Sciatic nerve (tissue), 2 donors: ENCODE data around the gene MBOAT2. TPM values are rescaled to one million over a fixed set of nuclear protein-coding genes. Genes with fewer than 3 reads are reported as not detected.

Experiments used
- ATAC-seq: fragments of 200-7000 bp; cut with Tn5 transposase; one replicate; pipeline ENCODE4 v1.9.1; 2020; ENCODE audit warnings: mild to moderate bottlenecking, moderate library complexity
- DNase-seq: peaks from one replicate; pipeline ENCODE4 v3.0.0-alpha.2; 2020; ENCODE audit warnings: low spot score
- intact Hi-C: fragments of 100-400 bp; cut with DNase I; formaldehyde crosslinking; loops from one replicate; pipeline ENCODE4 v1.14.2; 2022
- total RNA-seq: library from RNA; stranded (reverse); fragmentation: NEBNext Ultra II Directional; extraction: Animal tissue kit (Norgen Biotek cat#: 25700); gene quantifications from one replicate; pipeline ENCODE4 v1.2.1, GENCODE V29; 2021
- donor health status: DM: no; HTN: no; CAD: no.
- donor health status: DM: no; HTN: no; CAD: no.

The MBOAT2 gene
- total RNA-seq, 1 donor from 2014 or later = 67.6 TPM

DNA sequence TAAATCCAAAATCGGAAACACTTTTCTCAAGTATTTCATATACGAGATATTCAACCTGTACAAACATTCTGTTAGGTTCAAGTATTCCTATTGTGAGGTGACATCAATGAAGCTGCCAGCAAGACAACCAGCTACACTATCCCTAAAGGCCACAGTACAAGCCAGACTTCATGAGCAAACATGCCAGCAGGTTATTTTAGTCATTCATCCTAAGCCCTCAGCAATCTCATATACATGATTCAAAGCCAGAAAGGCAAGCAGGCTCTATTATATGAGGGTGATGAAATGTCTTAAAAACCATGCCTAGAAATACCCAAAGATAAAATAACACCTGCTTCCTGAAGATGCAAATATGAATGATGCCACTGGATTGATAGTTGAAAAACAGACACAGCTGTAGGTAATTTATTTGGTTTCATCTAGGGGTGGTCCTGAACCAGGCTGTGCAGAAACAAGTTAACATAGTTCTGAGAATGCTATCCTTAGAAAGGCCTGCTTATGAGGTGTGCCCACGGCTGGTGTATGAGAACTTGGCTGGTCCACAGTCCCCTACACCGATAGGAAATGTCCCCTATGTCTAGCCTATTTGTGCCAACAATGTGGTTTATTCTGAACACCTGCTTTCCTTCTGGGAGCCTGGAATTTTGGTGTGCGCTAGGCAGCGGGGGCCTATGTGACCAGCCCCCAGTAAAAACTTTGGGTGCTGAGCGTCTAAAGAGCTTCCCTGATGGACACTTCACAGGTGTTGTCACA lies 117.9 kb downstream of the MBOAT2 start:
- ATAC-seq = no peak
- intact Hi-C loops = no loop called here
- DNase-seq = no peak

DNA sequence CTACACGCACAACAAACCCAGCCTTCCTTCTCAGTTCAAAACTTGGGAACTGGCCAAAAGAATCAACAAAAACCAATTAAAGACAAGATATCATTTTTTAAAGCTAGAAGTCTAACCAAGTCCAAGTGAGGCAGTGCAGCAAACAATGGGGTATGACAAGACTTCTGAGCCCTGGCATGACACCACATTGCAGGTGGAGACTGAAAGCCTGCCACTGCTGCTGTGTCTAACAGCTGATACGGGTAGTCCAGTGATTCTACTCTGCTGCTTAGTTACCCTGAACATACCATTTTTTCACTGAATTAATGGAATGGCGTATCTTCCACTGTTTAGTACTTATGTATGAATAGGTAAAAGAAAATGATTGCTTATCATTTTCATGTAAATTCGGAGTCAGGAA lies 118.7 kb downstream of the MBOAT2 start:
- DNase-seq (no peak), ATAC-seq (no peak)
- intact Hi-C loops = no loop called here

DNA sequence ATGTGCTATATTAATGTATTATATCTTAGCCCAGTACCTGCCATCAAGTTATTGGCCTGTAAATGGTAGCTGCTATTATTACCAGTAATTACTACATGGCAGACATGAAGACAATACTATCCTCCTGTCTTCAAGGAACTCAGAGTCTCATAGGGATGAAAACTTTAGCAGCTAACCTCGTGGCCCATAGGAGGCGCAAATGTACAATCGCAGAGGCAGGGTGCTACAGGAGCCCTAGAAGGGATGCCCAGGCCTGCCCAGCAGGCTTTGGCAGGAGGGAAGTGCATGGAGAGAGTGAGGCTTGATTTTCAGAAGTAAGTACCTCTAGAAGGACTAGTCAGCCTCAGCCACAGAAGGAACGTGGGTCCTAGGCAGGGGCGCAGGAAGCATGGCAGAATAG lies 121.4 kb downstream of the MBOAT2 start:
- DNase-seq (no peak), ATAC-seq (no peak)
- intact Hi-C loops = no loop called here

DNA sequence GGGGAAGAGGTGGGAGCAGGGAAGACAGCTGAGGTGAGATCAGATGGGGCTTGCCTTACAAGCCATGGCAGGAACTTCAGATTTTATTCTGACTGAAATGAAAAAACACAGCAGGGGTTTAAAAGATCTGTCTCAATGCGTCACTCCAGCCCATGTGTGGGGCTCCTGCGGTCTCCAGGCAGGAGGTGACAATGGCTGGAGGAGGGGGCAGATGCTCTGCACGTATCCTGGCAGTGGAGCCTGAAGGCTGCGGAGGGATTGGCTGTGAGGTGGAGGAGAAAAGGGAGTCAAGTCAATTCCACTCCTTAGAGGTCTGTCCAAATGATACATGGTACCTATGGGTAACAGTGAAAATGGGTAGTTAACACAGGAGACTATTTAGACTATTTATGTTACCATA lies 125.6 kb downstream of the MBOAT2 start:
- DNase-seq = no peak
- intact Hi-C loops = loop anchor here (5.0 kb wide), 1 partner anchor 124 kb away; the partner anchor contains the start of gene MBOAT2
- ATAC-seq = no peak

DNA sequence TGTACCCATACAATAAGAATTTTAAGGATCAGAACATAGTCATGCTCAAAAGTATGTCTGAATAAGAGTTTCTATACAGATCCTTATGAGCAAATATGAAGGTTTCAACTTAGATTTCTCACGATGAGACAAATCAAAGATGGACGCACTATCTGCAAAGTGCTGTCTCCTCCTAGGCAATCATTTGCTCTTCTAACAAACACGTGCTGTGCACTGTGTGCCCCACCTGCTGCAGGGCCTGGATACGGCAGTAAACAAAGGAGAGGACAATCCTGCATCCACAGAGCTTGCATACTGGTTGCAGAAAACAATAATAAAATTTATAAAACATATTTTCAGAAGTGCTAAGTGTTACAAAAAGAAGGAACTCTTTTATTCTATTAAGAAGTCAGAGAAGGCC lies 126.2 kb downstream of the MBOAT2 start:
- ATAC-seq = no peak
- intact Hi-C loops = loop anchor here (5.0 kb wide), 1 partner anchor 125 kb away; the partner anchor contains the start of gene MBOAT2

DNA sequence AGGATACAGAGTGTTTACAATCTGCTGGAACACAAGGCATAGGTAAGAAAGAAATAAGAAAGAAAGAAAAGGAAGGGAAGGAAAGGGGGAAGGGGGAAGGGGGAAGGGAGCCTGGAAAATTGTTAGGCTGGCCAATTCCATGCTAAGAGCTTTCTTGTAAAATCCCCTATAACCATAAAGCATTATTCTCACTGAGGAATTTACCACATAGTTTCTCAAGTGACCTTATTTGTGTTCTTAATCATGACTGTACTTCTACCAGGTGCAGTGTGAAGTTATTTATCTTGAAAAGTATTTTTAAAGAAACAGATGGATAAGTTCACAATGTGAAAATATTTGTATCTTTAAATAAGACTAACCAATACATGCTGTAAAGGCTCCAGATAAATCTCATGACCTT lies 126.9 kb downstream of the MBOAT2 start:
- DNase-seq (no peak), ATAC-seq (no peak)
- intact Hi-C loops = loop anchor here (5.0 kb wide), 1 partner anchor 126 kb away; the partner anchor contains the start of gene MBOAT2

More for the DNA sequence above, 126.2 kb downstream of the MBOAT2 start:
- DNase-seq = no peak

DNA sequence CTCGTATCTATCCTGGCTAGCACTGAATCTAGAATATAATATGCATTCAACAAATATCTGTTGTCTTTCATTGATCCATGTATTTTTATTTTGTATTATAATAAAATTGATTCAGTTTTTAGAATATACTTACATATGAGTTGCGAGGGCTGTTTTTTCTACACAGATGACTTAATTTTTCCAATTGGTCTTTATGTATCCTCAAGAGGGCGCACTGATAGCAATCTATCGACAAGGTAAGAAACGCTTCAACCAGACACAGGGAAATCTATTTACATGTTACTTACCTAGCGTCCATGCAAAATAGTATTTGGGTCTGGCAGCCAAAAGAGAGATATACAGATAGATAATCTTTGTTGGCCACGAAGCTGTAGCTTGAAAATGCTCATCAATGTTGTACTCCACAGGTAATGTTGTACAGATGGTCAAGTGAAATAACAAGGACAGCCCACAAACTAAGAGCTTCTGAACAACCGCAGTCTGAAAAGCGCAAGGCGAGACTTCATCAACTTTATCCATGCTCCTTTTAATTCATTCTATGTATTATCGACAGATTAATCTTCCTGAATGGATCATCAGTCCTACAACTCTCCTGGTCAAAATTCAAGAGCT lies 130.6 kb downstream of the MBOAT2 start:
- intact Hi-C loops = no loop called here
- ATAC-seq (no peak), DNase-seq (no peak)

DNA sequence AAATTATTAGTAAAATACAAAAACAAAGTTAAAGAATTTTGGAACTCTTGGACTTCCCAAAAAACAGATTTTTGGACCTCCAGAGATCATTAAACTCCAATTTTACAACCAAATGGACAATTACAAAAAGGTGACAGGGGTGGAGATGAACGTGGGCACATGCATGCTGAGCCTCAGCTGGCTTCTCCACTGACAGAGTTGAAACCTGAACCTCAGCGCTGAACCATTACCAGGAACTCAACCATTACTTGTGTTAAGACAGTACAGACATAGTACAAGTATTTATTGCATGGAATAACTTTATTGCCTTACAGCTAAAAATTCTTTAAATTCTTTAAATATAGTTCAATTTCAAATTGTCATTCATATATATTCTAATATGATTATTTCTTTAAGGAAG lies 133.0 kb downstream of the MBOAT2 start:
- intact Hi-C loops = no loop called here
- DNase-seq = no peak
- ATAC-seq = no peak

DNA sequence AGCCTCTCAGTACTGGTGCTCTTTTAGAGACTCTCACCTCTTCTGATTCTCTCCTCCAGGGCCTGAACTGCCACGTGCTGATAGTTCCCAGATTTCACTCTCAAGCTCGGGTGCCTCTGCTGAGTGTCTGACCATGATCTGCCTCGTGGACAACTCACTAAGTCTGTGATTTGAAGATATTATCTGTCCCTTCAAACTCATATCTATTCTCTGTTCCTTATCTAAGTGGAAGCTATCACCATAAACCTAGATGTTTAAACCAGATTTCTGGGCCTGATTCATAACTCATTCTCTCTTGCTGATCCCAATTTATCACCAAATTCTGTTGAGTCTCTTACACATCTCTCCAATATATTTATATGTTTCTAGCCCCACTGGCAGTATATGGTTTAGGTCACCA lies 136.1 kb downstream of the MBOAT2 start:
- no peak for ATAC-seq
- DNase-seq = no peak
- intact Hi-C loops = loop anchor here (10.0 kb wide), 1 partner anchor 257 kb away; no protein-coding TSS in a partner anchor

DNA sequence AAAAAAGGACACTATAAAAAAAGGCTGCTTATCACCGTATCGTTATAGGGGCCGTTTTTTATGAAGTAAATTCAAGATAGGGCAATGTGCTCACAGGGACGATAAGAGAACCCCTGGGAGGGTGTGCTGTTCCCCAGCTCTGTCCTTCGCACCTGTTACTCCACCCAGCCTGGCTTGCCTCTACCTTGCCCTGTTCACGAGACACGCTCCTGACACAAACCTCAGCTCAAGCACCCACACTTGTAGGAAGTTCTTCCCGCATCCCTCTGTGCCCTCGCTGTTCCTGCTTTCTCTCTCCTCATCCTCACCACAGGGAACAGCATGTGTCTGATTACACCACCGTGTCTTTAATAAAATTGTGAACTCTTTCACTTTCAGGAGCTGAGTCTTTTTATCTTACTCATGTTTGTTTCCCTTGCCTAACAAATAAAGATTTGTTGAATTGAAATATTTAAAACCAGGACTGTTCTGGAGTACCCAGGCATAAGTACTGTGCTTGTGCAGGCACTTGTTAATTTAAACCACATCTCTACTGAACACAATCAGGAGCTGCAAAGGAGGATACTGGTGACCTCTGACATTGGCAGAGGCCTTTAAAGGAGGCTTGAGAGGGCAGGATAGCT lies 140.0 kb downstream of the MBOAT2 start:
- intact Hi-C loops = loop anchor here (10.0 kb wide), 1 partner anchor 261 kb away; no protein-coding TSS in a partner anchor
- no peak for ATAC-seq

DNA sequence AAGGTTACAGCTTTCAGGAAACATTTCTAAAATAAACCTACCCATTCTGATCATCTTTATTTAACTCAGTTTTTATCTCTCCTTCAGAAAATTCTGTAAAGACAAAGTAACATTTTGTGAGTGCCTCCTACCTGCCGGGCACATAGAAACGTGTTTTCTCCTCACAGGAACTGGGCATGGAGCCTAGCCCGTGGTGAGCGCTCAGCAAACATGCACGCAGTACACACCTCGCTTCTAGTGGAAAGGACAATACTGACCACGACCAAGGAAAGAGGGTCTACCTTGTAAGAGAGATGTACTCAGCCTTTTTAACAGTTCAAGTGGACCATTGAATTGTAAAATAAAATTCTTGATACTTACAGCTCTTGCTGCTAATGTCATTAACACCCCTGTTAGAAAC lies 141.3 kb downstream of the MBOAT2 start:
- intact Hi-C loops = loop anchor here (10.0 kb wide), 1 partner anchor 263 kb away; no protein-coding TSS in a partner anchor
- DNase-seq (no peak), ATAC-seq (no peak)

More for the DNA sequence above, 140.0 kb downstream of the MBOAT2 start:
- no peak for DNase-seq

DNA sequence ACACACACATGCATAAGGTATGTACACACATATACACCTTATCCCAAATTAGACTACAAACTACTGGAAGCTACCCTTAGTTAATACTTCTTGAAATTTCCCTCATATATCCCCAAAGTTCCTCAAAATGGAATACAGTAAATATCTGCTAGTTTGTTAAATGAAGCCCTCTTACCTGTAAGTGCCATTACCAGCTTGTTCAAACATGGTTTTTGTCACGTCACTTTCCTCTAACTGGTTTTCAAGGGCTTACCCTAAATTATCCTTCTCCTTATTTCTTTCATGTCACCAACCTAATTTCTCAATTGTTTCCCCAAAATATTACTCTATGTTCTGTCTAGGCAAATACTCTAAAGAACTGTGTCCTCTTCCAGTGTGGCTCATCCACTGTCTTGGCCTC lies 141.7 kb downstream of the MBOAT2 start:
- DNase-seq (no peak), ATAC-seq (no peak)
- intact Hi-C loops = loop anchor here (10.0 kb wide), 1 partner anchor 263 kb away; no protein-coding TSS in a partner anchor

DNA sequence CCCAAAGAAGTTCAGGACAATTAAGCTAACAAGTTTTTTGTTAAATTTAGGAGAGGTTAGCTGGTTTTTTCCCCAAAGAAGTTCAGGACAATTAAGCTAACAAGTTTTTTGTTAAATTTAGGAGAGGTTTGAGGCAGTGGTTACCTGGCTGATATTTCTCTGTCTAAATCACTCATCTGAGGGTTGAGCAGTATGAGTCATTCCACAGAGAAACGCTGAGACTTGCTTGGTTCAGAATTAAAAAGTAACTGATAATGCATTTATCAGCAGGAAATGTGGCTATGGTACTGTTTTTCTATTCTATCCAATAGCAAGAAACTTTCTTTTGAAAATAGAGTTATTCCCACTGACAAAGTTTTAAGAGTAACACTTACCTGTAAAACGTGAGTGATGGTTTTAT lies 143.2 kb downstream of the MBOAT2 start:
- intact Hi-C loops = loop anchor here (10.0 kb wide), 1 partner anchor 265 kb away; no protein-coding TSS in a partner anchor
- DNase-seq (no peak), ATAC-seq (no peak)

DNA sequence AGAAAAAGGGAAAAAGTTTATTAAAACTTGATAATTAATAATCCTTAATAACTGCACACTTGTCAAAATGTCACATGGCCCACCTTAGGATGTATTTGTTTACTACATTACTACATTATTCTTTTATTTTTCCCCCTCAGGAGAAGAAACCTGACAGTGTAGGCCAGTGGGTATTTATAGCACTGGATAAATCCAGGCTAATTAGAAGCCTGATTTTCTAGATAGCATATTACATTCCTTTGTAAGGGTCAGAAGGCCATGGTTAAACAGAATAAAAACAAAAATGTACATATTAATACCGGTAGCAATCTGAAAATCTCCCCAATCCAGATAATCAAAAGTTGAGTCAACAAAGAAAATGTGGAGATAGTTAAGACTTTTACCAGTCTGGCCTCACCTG lies 144.6 kb downstream of the MBOAT2 start:
- ATAC-seq (no peak), DNase-seq (no peak)
- intact Hi-C loops = no loop called here

DNA sequence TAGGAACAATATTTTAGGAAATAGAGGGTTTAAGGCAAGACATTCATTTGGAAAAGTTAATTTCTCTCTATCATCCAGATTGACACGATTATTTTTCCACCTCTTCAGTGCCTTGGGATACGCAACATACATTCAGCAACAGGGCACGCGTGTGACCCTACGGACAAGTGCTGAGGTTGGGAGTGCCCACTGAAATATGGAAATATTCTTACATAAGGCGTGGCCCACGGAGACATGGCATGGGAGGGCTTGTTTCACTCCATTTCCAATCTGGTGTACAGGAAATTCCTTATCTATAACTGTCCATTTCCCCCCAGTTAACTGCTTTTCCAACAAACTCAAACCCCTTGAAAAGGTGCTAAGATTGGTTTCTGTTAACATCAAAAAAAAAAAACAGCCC lies 145.2 kb downstream of the MBOAT2 start:
- intact Hi-C loops = no loop called here
- no peak for ATAC-seq

DNA sequence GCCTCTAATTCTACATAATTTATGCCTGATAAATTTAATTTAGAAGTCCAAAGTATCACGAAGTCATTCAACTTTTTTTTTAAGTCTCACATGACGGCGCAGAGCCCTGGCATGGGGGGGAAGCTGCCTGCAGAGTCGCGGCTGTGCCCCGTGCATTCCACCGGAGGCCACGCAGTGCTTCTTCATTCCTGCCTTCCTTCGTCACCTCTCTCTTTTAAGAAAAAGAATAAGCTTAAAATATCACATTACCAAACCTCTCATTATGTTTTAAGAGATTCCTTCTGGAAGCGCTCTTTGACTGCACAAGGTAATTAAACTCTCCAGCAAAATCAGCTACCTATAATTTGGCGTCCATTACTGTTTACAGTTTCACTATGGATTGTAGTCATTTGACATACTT lies 145.8 kb downstream of the MBOAT2 start:
- DNase-seq = no peak
- intact Hi-C loops = no loop called here
- no peak for ATAC-seq

More for the DNA sequence above, 145.2 kb downstream of the MBOAT2 start:
- no peak for DNase-seq

DNA sequence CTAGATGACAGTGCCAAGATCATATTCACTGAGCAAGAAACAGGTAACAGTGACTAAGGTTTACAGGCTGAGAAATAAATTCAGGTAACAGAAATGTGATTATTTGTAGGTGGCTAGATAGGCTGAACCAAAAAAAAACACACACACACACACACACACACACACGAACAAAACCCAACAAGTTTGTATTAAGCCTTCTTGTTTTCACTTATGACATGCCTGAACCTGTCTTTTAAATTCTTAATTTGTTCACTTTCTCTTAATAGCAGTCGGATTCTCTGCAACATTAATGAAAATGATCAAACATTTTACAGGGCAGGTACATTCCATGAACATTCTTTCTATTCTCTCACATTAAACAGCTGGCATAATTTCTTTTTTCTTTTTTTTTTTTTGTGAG lies 147.3 kb downstream of the MBOAT2 start:
- ATAC-seq = no peak
- intact Hi-C loops = no loop called here
- DNase-seq = no peak

DNA sequence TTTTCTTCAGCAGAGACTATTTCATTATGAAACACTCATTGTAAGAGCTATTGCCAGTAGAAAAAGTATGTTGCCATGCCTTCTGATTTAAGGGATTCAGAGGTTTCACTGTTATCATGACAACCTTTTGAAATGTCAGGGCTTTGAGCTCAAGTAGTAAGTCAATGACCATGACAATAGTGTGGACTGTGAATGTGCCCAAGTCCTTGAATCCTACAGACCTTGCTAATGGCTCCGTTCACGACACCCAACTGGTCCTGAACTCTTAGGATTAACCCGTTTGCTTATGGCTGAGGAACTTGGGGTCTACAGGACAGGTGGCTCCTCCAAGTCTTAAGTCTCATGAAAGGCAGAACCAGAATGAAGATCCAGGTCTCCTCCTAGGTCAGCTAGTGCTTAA lies 148.5 kb downstream of the MBOAT2 start:
- DNase-seq (no peak), ATAC-seq (no peak)
- intact Hi-C loops = no loop called here

DNA sequence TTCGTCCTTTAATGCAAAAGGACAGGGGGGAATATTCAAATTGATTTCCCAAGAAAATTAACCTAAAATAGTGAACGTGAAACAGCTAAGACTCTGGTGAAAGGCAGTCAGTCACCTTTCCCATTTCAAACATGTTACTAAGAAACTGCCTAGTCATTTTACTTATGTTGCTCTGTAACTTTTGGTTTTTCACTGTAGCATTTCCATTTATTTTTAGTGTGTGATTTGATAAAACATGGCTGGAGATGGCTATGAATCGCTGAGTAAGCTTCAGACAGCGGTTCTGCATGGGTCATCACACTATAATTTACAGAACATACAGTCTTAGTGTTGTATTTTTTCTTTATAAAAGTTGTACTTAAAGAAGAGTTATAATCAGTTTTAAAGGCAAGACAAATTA lies 150.1 kb downstream of the MBOAT2 start:
- no peak for ATAC-seq
- no peak for DNase-seq
- intact Hi-C loops = no loop called here
